Spleen (tissue), 11 donors: Measurements from ENCODE around the gene ADGRA1. TPM values are rescaled to one million over a fixed set of nuclear protein-coding genes. Genes with fewer than 3 reads are reported as not detected.

Source experiments
- DNase-seq: peaks from one replicate; pipeline ENCODE4 v3.0.0-alpha.2; 2020
- H3K27ac ChIP-seq, 8 donors: fragments of 200-600 bp; sonication (generic) in 7 of 8; 1 replicate in 4 of 8; 2 replicates in 4 of 8; pipeline versions ENCODE4 v1.5.0 to v1.8.0; 2016 to 2021; ENCODE audit warnings: inconsistent platforms in 4 of 8, mild to moderate bottlenecking in 4 of 8, moderate library complexity in 1 of 8
- H3K27me3 ChIP-seq, 7 donors: fragments of 200-600 bp; sonication (generic) in 6 of 7; replicated peaks in 1 of 7; 1 replicate in 4 of 7; 2 replicates in 3 of 7; pipeline versions ENCODE4 v1.5.0 to v1.8.0; 2016 to 2021; ENCODE audit warnings: inconsistent platforms in 3 of 7, mild to moderate bottlenecking in 1 of 7
- H3K36me3 ChIP-seq, 6 donors: fragments of 200-600 bp; sonication (generic) in 5 of 6; 1 replicate in 4 of 6; 2 replicates in 2 of 6; pipeline versions ENCODE4 v1.5.0 to v1.8.0; 2016 to 2021; ENCODE audit warnings: inconsistent platforms in 2 of 6
- H3K4me1 ChIP-seq, 6 donors: fragments of 200-600 bp; sonication (generic) in 5 of 6; 1 replicate in 3 of 6; 2 replicates in 3 of 6; pipeline versions ENCODE4 v1.5.0 to v1.8.0; 2016 to 2021; ENCODE audit warnings: inconsistent platforms in 3 of 6
- H3K4me3 ChIP-seq, 8 donors: fragments of 200-600 bp; sonication (generic) in 7 of 8; 1 replicate in 4 of 8; 2 replicates in 4 of 8; pipeline versions ENCODE4 v1.5.0 to v1.8.0; 2016 to 2021; ENCODE audit warnings: inconsistent platforms in 4 of 8, mild to moderate bottlenecking in 4 of 8, moderate library complexity in 2 of 8
- H3K9me3 ChIP-seq, 8 donors: fragments of 200-600 bp; sonication (generic) in 7 of 8; 1 replicate in 4 of 8; 2 replicates in 4 of 8; pipeline versions ENCODE4 v1.5.0 to v1.8.0; 2016 to 2021; ENCODE audit warnings: inconsistent platforms in 4 of 8
- POLR2A ChIP-seq, 3 donors: fragments of 450-650 bp; IDR thresholded peaks; one replicate each; pipeline ENCODE4 v1.5.1; 2017; ENCODE audit warnings: antibody characterized with exemption in 3 of 3, mild to moderate bottlenecking in 1 of 3
- POLR2AphosphoS5 ChIP-seq, 3 donors: sonication (generic); formaldehyde crosslinking; IDR thresholded peaks; one replicate each; pipeline ENCODE4 v1.5.1; 2017; ENCODE audit warnings: antibody characterized with exemption in 3 of 3
- WGBS, 5 donors: extraction: QIAGEN DNeasy Blood & Tissue Kit in 3 of 5; methylation state at CpG; one replicate each; pipeline versions ENCODE4 v1.1.5 to v1.1.7; 2013 to 2018; 5-methylcytosine and 5-hydroxymethylcytosine counted together
- intact Hi-C: fragments of 100-400 bp; cut with DNase I; formaldehyde crosslinking; loops from one replicate; pipeline ENCODE4 v1.15.0; 2023; ENCODE audit warnings: low total_unique reads
- polyA plus RNA-seq, 3 donors: library from polyadenylated mRNA; stranded (reverse); fragments of 200-250 nt; gene quantifications; one replicate each; pipeline ENCODE4 v1.2.1, GENCODE V29; 2013
- total RNA-seq, 7 donors: library from RNA; depleted of rRNA in 3 of 7; stranded (reverse); fragments of >200 nt in 3 of 7; fragmentation: NEBNext Ultra II Directional in 4 of 7; extraction: Animal tissue kit (Norgen Biotek cat#: 25700) in 4 of 7; gene quantifications; one replicate each; pipeline versions ENCODE4 v1.1.0 to v1.2.1, GENCODE V29; 2016 to 2021
- TF ChIP-seq, protein P1 (sequence below), 11 experiments: fragments of 200-600 bp in 7 of 11; fragments of 450-650 bp in 4 of 11; sonication (generic) in 4 of 11; IDR thresholded peaks in 8 of 11; conservative IDR thresholded peaks in 3 of 11; 1 replicate in 7 of 11; 2 replicates in 4 of 11; pipeline versions ENCODE4 v1.4.0 to v1.8.0; 2016 to 2021; ENCODE audit warnings: antibody characterized with exemption in 11 of 11, inconsistent platforms in 4 of 11, mild to moderate bottlenecking in 1 of 11
- donor health status: healthy with polysubstance abuse.
- donor health status: DM: no; HTN: no; CAD: no; lungs with moderate emphysema.
- donor health status: DM: no; HTN: no; CAD: no.
- donor health status: Bipolar disorder and iron deficiency.
- donor health status: healthy.
- donor health status: DM: no; HTN: no; CAD: no.
- donor health status: DM: yes; HTN: yes; CAD: no.

The ADGRA1 gene
- total and polyA plus RNA-seq, 10 donors, result 0.02 to 0.34 (median 0.19) TPM; not detected in 6

DNA sequence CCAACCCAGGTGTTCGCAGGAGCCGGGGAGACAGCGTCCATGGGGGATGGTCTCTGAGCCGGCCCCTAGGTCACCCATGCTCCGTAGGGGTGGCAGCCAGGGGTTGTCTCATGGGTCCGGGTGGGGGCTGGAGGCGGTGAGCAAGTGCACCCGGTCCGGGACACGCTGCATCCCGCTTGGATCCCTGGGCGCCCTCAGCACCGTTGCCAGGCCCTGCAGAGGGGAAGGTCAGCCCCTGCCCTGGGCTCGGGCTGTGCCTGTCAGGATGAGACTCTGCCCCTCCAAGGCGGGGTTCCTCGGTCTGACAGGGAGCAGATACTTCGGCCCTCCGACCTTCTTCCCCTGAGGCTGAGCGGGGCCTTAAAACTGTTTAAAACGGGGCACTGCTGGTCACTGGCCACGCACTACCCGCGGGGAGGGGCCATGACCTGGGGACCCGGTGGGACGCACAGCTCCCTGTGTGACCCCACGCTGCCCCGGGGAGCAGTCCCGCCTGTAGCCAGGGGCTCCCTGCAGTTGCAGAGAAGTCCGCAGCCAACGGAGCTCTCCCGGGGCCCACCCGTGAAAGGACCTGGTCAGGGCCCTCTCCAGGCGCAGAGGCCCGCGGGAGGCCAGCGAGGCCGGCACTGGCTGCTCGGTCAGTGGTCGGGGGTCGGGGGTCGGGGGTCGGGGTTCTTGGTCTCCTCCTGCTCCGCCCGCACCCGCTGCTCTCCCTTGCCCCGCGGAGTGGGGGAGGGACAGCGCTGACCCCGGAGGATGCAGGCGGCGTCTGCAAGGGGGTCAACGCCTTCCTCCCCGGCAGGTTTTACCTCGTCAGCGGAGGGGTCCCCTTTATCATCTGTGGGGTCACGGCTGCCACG is 38.9 kb downstream of the ADGRA1 start:
- intact Hi-C loops, result loop anchor here (10.0 kb wide), 1 partner anchor 192 kb away; no protein-coding TSS in a partner anchor

DNA sequence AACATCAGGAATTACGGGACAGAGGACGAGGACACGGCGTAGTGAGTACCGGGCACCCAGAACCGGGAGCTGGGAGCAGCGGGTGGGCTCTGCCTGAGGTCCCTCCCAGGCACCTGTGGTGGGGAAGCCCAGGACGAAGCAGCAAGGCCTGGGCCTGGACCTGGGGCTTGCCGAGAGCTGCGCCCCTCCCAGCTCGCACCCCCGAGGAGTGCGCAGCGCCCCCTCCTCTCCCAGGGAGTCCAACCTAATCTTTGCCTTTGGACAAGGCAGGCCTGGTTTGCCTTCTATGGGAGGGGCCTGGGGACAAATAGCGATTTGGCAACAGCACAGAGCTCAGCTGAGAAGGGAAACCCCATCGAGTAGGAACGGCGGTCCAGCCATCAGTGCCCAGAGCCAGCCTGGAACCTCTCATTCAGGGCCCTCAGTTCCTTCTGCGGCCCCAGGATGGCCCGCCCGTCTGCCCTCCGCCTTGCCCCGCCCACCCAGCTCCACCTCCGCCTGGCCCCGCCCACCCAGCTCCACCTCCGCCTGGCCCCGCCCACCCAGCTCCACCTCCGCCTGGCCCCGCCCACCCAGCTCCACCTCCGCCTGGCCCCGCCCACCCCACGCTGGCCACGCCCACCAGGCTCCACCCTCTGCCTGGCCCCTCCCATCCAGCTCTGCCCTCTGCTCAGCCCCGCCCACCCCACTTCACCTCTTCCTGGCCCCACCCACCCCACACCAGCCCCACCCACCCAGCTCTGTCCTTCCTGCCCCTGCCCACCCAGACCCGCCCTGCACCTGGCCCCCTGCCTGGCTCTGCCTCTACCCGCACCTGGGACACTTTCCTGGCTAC is 39.8 kb downstream of the ADGRA1 start:
- Histone ChIP-seq H3K4me1 (peaks cover 0 to 8% (median 0%) of the 10 kb centered on the region in 6 donors), H3K9me3 (peaks cover 0 to 12% (median 4%) of the 10 kb centered on the region in 8 donors), H3K27me3 (peaks cover 0 to 49% (median 24%) of the 10 kb centered on the region in 7 donors), H3K36me3 (no peaks in the 10 kb centered on the region), H3K4me3 (no peak overlapping the region), H3K27ac (no peak overlapping the region)
- 76 to 90% (median 87%) methylated on average over 26 to 36 of the region's 36 CpGs for WGBS, 5 donors
- peak; percentile 64 for DNase-seq
- intact Hi-C loops, result loop anchor here (10.0 kb wide), 1 partner anchor 193 kb away; no protein-coding TSS in a partner anchor
- TF ChIP-seq, protein P1, sequence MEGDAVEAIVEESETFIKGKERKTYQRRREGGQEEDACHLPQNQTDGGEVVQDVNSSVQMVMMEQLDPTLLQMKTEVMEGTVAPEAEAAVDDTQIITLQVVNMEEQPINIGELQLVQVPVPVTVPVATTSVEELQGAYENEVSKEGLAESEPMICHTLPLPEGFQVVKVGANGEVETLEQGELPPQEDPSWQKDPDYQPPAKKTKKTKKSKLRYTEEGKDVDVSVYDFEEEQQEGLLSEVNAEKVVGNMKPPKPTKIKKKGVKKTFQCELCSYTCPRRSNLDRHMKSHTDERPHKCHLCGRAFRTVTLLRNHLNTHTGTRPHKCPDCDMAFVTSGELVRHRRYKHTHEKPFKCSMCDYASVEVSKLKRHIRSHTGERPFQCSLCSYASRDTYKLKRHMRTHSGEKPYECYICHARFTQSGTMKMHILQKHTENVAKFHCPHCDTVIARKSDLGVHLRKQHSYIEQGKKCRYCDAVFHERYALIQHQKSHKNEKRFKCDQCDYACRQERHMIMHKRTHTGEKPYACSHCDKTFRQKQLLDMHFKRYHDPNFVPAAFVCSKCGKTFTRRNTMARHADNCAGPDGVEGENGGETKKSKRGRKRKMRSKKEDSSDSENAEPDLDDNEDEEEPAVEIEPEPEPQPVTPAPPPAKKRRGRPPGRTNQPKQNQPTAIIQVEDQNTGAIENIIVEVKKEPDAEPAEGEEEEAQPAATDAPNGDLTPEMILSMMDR (IDR thresholded peaks at IDR 0.05 in 8 of 11, conservative IDR thresholded peaks at IDR 0.05 in 3 of 11), result no peak
- no peak for TF ChIP-seq POLR2AphosphoS5 (IDR thresholded peaks at IDR 0.05)
- TF ChIP-seq POLR2A (IDR thresholded peaks at IDR 0.05), result no peak

More for the DNA sequence above, 38.9 kb downstream of the ADGRA1 start:
- Histone ChIP-seq H3K4me1 (peaks cover 0 to 8% (median 0%) of the 10 kb centered on the region in 6 donors), H3K27ac (no peak overlapping the region), H3K4me3 (no peak overlapping the region), H3K9me3 (peaks cover 0 to 12% (median 4%) of the 10 kb centered on the region in 8 donors), H3K36me3 (no peaks in the 10 kb centered on the region), H3K27me3 (peaks cover 0 to 54% (median 24%) of the 10 kb centered on the region in 7 donors)
- 93 to 94% (median 93%) methylated on average over 42 to 57 of the region's 57 CpGs for WGBS, 5 donors
- DNase-seq, result peak; percentile 68
- TF ChIP-seq POLR2AphosphoS5 (IDR thresholded peaks at IDR 0.05), result no peak
- TF ChIP-seq, protein P1 (IDR thresholded peaks at IDR 0.05 in 8 of 11, conservative IDR thresholded peaks at IDR 0.05 in 3 of 11), result no peak
- no peak for TF ChIP-seq POLR2A (IDR thresholded peaks at IDR 0.05)

DNA sequence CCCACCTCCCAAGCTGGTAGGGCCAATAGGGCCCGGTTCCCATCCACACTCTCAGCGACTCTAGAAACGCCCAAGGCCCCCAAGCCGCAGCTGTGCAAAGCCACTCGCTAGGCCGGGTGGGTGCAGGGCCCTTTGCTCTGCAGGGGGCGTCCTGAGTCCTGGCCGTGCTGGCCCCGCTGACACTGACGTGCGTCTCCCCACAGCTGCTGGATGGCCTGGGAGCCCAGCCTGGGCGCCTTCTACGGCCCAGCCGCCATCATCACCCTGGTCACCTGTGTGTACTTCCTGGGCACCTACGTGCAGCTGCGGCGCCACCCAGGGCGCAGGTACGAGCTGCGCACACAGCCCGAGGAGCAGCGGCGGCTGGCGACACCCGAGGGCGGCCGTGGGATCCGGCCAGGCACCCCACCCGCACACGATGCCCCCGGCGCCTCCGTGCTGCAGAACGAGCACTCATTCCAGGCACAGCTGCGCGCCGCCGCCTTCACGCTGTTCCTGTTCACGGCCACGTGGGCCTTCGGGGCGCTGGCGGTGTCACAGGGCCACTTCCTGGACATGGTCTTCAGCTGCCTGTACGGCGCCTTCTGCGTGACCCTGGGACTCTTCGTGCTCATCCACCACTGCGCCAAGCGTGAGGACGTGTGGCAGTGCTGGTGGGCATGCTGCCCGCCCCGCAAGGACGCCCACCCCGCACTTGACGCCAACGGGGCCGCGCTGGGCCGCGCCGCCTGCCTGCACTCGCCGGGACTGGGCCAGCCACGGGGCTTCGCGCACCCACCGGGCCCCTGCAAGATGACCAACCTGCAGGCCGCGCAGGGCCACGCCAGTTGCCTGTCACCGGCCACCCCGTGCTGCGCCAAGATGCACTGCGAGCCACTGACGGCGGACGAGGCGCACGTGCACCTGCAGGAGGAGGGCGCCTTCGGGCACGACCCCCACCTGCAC is 40.7 kb downstream of the ADGRA1 start:
- no peak overlapping the region for H3K27ac ChIP-seq
- H3K9me3 ChIP-seq, result peaks cover 0 to 12% (median 4%) of the 10 kb centered on the region in 8 donors
- no peaks in the 10 kb centered on the region for H3K4me1 ChIP-seq
- peak; percentile 75 for DNase-seq
- H3K36me3 ChIP-seq, result no peaks in the 10 kb centered on the region
- intact Hi-C loops, result loop anchor here (10.0 kb wide), 1 partner anchor 194 kb away; no protein-coding TSS in a partner anchor
- TF ChIP-seq POLR2A (IDR thresholded peaks at IDR 0.05), result no peak
- TF ChIP-seq, protein P1 (IDR thresholded peaks at IDR 0.05 in 8 of 11, conservative IDR thresholded peaks at IDR 0.05 in 3 of 11), result no peak
- no peak for TF ChIP-seq POLR2AphosphoS5 (IDR thresholded peaks at IDR 0.05)
- no peak overlapping the region for H3K4me3 ChIP-seq
- H3K27me3 ChIP-seq, result peaks cover 0 to 40% (median 24%) of the 10 kb centered on the region in 7 donors
- WGBS, 5 donors, result 96 to 98% (median 97%) methylated on average over 20 to 83 of the region's 83 CpGs
